SHP77 (cell line): ENCODE results near the gene TMEM63B.
"Not testable (repeated sequence)": the region's sequence is repeated elsewhere in the genome, so short reads cannot be mapped to it uniquely, and the experiment has no call there.

Experiments used
- DNase-seq, 2 experiments: peaks; one replicate each; lab custom pipeline; 2025; lab: John Stamatoyannopoulos, UW

TMEM63B gene

GRCh38 chr6:44144536-44144935 lies 17.2 kb downstream of the TMEM63B start:
- DNase-seq: not testable (repeated sequence)

GRCh38 chr6:44145839-44146238 lies 18.5 kb downstream of the TMEM63B start:
- DNase-seq: no peak

DNA sequence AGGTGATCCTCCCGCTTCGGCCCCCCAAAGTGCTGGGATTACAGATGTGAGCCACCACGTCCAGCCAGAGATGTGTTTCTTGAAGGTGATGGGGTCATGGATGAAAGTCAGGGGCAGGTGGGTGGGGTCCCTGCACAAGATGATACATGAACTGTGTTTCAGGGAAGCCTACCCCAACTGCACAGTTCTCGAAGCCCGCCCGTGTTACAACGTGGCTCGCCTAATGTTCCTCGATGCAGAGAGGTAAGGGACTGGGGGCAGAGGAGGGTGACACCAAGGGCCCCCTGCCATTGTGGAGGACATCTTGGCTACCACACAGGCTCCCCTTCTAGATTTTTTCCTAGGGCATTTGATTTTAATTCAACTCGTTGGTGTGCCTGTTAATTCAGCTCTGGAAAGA lies 19.3 kb downstream of the TMEM63B start:
- DNase-seq: no peak

GRCh38 chr6:44147256-44147655 lies 19.9 kb downstream of the TMEM63B start:
- DNase-seq: no peak

GRCh38 chr6:44148306-44148705 lies 21.0 kb downstream of the TMEM63B start:
- DNase-seq: no peak

DNA sequence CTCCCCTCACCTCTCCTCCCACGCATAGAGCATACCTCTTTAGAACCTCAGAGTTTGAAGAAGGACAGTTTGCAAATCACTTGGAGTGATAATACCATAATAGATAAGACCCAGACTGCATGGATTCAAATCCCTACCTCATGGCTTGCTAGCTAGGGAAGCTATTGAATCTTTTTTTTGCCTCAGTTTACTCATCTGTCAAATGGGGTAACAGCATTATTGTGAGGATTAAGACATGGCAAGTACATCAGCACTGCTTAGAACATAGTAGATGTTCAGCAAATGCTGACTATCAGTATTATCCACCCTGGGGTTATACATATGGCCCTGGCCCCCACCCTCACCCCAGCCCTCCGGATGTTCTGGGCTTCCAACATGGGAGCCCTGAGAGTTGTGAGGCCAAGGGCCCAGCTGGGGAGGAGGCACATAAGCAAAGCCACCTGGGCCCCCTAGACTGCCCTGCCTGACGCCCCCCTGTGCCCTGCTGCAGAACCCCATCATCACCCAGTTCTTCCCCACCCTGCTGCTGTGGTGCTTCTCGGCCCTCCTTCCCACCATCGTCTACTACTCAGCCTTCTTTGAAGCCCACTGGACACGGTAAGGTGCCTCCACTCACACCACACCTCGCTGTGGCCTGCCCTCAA lies 22.1 kb downstream of the TMEM63B start:
- DNase-seq: no peak

DNA sequence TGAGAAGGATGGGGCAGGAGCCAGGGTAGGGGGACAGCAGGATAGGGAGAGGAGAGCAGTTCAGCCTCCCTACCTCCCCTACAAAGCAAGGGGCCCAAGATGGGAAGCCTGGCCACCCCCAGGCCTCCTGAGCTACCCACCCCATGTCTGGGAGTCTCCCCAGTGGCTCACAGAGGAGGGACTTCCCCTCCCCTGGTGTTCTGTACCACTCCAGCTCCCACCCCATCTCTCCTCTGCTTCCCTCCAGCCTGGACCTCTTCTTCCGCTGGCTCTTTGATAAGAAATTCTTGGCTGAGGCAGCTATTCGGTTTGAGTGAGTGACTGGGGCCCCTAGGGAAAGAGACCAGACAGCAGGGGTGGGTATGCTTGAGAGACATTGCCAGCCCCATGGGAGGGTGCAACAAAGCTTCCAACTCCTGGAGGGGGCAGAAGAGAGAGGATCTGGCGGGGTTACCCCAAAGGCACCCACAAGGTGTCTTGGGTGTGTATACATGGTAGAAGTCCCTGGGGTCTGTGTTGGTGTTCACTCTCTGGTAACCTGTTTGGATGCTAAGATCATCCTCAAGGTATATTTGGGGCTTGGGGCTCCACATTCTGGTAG lies 23.1 kb downstream of the TMEM63B start:
- DNase-seq: no peak

DNA sequence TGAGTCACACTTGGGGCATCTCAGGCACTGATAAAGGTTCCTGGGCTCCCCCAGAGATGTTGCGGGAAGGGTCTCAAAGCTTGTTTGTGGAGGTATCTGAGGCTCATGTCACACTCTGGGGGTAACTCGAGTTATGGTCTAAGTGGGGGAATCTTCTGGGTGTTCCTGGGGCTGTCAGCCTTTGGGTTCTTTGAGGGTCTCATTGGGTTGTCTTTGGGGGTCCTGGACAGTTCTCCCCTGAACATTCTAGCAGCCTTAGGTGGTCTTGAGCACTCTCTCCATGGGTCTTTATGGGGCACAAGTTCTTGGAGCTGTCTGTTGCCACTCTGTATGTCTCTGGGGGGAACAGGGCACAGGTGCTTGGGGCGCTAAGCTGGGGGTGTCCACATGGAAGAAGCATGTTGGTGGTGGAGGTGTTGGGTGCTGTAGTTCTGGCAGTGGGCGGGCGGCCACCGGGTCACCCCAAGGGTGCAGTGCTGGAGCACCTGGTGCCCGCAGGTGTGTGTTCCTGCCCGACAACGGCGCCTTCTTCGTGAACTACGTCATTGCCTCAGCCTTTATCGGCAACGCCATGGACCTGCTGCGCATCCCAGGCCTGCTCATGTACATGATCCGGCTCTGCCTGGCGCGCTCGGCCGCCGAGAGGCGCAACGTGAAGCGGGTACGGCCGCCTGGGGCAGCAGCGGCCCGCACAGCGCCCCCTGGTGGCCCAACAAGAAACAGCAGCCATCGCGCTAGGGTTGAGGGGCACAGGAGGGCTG lies 24.2 kb downstream of the TMEM63B start:
- DNase-seq: peak; percentile 61 to 69

- no peak for DNase-seq
Observed at GRCh38 chr6:44152109-44152461, 24.7 kb downstream of the TMEM63B start.

- DNase-seq: no peak
Observed at GRCh38 chr6:44152533-44152932, 25.2 kb downstream of the TMEM63B start.

GRCh38 chr6:44154067-44154466 lies 26.7 kb downstream of the TMEM63B start:
- DNase-seq: no peak

- no peak for DNase-seq
Observed at GRCh38 chr6:44156494-44157151, 29.3 kb downstream of the TMEM63B start.

DNA sequence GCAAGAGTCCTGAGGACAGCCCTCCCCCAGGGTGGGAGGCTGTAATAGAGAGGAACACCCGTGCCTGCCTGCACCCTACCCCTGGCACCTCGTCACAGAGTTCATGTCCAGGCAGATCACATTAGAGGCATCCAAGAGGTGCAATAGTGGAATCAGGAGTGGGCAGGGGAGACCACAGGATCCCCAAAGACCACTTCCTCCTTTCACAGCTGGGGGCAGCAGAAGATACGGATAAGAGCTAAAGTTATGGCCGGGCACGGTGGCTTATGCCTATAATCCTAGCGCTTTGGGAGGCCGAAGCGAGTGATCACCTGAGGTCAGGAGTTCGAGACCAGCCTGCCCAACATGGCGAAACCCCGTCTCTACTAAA lies 29.8 kb downstream of the TMEM63B start:
- DNase-seq: no peak

DNA sequence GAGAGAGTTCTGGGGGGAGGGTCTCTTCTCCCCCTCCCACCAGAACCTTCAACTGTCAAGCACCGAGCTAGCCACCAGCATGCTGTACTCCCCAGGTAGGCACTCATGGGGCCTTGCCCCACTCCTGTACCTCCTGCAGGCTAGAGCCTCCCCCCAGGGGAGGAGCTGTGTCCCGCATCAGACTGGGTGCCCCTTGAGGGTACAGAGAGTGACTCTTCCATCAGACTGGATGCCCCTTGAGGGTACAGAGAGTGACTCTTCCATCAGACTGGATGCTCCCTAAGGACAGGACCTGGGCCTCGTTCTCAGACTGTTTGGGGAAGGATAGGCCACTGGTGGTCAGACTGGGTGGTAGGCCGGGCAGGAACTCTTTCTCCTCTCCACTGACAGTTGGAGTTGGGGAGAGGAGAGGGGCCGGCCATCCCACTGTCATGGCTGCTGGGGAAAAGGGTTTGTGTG lies 31.4 kb downstream of the TMEM63B start, which contains the start of gene CAPN11:
Gene CAPN11, plus strand, starts transcription at position 51 of the 459 bp plus-strand sequence. Its CDS starts 29 bp downstream, at position 80.
- no peak for DNase-seq

GRCh38 chr6:44161997-44162338 lies 34.6 kb downstream of the TMEM63B start:
- no peak for DNase-seq

DNA sequence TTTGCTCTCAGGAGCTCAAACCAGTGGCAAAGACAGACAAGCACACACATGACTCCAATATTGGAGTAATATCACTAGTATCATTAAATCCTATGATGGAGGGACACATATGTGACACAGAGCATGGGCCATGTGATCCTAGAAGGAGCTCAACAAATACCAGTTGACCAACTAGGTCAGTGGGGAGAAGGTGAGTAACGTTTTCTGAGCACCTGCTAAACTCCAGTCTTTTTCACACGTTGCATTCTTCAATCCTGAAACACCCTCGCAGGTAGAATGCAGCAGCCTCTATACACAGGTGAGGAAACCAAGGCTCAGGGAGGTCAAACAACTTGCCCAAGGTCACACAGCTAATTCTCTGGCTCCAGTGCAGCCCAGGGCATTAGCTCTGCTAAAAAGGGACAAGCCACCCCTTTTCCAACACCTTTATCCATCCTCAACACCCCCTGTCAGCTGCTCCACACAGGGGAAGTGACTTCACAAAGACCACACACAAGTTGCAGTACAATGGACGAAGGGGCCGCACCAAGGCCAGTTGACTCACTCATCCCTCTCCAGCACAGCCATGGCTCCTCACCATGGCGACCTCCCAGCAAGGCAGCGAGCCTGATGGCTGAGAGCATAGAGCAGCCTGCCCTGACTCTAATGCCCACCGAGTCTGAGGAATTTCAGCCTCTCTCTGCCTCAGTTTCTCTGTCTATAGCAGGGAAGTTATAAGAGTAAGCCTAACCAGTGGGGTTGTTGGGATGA lies 35.7 kb downstream of the TMEM63B start:
- DNase-seq: no peak

DNA sequence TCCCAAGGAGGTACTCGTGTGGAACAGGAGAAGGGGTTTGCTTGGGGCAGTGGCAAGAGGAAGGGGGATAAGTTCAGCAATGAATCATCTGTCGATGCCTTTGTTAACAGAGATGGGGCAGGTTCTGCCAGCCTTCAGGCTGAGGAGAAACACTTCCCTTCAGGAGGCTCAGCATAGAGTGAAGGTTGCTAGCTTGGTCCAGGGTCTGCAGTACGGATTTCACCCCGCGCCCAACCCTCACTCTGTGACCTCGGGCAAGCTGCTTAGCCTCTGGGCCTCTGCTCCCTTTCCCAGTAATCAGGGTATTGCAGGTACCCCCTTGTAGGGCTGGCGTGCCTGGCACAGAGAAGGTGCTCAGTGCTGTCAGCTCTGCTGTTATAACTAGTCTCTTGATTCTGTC lies 38.8 kb downstream of the TMEM63B start:
- DNase-seq: no peak

DNA sequence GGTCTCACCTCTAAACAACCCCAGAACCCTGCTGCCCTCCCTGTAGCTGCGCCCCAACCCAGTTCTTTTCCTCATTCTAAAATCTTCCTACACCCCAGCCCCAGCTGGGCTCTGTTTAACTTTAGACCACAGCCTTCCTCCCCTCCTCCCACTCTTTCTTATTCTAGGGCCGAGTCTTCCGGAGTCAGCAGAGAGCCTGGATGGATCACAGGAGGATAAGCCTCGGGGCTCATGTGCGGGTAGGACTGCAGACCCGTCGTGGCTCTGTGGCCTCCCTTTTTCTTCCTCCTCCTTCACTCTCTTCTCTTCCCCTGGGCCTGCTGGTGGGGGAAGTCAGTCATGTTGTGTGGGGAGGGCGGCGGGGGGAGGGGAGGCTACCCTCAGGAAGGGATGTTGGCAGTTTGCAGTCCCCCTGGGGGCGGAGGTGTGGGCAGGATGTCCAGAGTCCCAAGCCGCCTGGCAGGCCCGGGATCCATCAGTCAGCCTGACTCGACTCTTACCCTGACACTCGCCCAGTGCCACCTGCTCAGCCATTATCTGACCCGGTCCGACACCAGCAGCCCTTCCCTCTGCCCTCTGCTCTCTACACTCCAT lies 39.3 kb downstream of the TMEM63B start:
- no peak for DNase-seq

- no peak for DNase-seq
Observed at GRCh38 chr6:44167567-44167966, 40.2 kb downstream of the TMEM63B start.

GRCh38 chr6:44169154-44169553 lies 41.8 kb downstream of the TMEM63B start:
- no peak for DNase-seq

DNA sequence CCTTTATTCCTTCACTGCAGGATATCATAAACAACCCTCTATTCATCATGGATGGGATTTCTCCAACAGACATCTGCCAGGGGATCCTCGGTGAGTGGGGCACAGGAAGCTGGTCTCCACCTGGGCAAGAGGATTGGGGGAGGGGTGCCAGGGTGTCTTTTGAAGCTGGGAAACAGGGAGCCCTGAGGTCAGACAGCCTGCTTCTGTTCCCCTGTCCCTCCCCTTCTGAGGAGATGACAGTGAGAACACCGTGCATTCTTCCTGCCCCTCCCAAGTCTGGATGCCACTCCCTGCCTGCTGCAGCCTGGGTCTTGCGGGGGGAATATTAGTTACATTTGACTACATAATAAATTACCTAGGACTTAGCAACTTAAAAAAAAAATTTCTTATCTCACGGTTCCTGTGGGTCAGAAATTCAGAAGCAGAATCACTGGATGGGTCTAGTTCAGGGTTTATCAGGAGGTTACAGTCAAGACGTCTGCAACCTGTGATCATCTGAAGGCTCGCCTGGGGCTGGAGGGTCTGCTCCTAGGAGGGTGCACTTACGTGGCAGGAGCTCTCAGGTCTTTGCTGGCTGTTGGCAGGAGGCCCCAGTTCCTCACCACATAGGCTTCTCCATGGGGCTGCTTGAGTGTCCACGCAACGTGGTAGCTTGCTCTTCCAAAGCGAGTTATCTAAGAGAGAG lies 42.7 kb downstream of the TMEM63B start:
- DNase-seq: no peak
